HS-27A (cell line): Measurements from ENCODE around the gene ENDOV.

Experiments used
- DNase-seq: peaks from one replicate; pipeline ENCODE4 v3.0.0-alpha.2; 2012; ENCODE audit warnings: low read depth, missing footprints

ENDOV gene

GRCh38 chr17:80416260-80416939 is 1.4 kb downstream of the ENDOV start:
- DNase-seq, result no peak

GRCh38 chr17:80416940-80417293 is 1.9 kb downstream of the ENDOV start:
- no peak for DNase-seq

- no peak for DNase-seq
These were observed 3.6 kb downstream of the ENDOV start for GRCh38 chr17:80418589-80418988.

- DNase-seq, result no peak
These were observed 4.3 kb downstream of the ENDOV start for GRCh38 chr17:80419255-80419654.

GRCh38 chr17:80421381-80422090 is 6.6 kb downstream of the ENDOV start:
- DNase-seq, result no peak

- no peak for DNase-seq
These were observed 7.3 kb downstream of the ENDOV start for GRCh38 chr17:80422276-80422675.

GRCh38 chr17:80422981-80423380 is 8.0 kb downstream of the ENDOV start:
- DNase-seq, result no peak

- no peak for DNase-seq
These were observed 8.7 kb downstream of the ENDOV start for GRCh38 chr17:80423536-80424225.

GRCh38 chr17:80424261-80424660 is 9.3 kb downstream of the ENDOV start:
- no peak for DNase-seq

- no peak for DNase-seq
These were observed 10.2 kb downstream of the ENDOV start for GRCh38 chr17:80424878-80425765.

GRCh38 chr17:80425835-80426426 is 11.0 kb downstream of the ENDOV start:
- DNase-seq, result no peak

- DNase-seq, result no peak
These were observed 11.8 kb downstream of the ENDOV start for GRCh38 chr17:80426671-80427326.

- no peak for DNase-seq
These were observed 12.7 kb downstream of the ENDOV start for GRCh38 chr17:80427366-80428282.

GRCh38 chr17:80428363-80428762 is 13.4 kb downstream of the ENDOV start:
- DNase-seq, result no peak

GRCh38 chr17:80428796-80429195 is 13.8 kb downstream of the ENDOV start:
- DNase-seq, result no peak

GRCh38 chr17:80429356-80430275 is 14.6 kb downstream of the ENDOV start:
- no peak for DNase-seq

- no peak for DNase-seq
These were observed 15.7 kb downstream of the ENDOV start for GRCh38 chr17:80430446-80431245.
